Astrocyte (in vitro differentiated cells and primary cell): Measurements from ENCODE around the gene VPREB3. TPM values are rescaled to one million over a fixed set of nuclear protein-coding genes. Genes with fewer than 3 reads are reported as not detected.

Experiments
- DNase-seq: peaks from one replicate; pipeline ENCODE4 v3.0.0-alpha.2; 2010; ENCODE audit warnings: low read depth
- FAIRE-seq: peaks from 2 replicates; lab custom pipeline; 2011; peaks lifted over from hg19 to GRCh38; lab: Jason Lieb, UNC
- H2AFZ ChIP-seq: 2 replicates; pipeline ENCODE4 v1.6.0; 2012; ENCODE audit warnings: low read depth, low read length, inconsistent platforms
- H3K27ac ChIP-seq: 2 replicates; pipeline ENCODE4 v1.5.1; 2011; ENCODE audit warnings: low read depth, low read length, inconsistent platforms
- H3K27me3 ChIP-seq: 2 replicates; pipeline ENCODE4 v1.6.0; 2011; ENCODE audit warnings: low read length, inconsistent platforms; ENCODE audit not compliant: insufficient read depth
- H3K36me3 ChIP-seq: 2 replicates; pipeline ENCODE4 v1.5.1; 2011; ENCODE audit warnings: low read length, inconsistent platforms; ENCODE audit not compliant: insufficient read depth
- H3K4me1 ChIP-seq: 2 replicates; pipeline ENCODE4 v1.5.1; 2011; ENCODE audit warnings: low read length, inconsistent platforms; ENCODE audit not compliant: insufficient read depth
- H3K4me2 ChIP-seq: 2 replicates; pipeline ENCODE4 v1.6.0; 2012; ENCODE audit warnings: low read length, inconsistent platforms
- H3K4me3 ChIP-seq: 2 replicates; pipeline ENCODE4 v1.5.1; 2011; ENCODE audit warnings: low read depth, mild to moderate bottlenecking, low read length, inconsistent platforms; ENCODE audit not compliant: insufficient read depth
- H3K79me2 ChIP-seq: 2 replicates; pipeline ENCODE4 v1.6.0; 2012; ENCODE audit warnings: mild to moderate bottlenecking, low read length, inconsistent platforms; ENCODE audit not compliant: insufficient read depth
- H3K9ac ChIP-seq: 2 replicates; pipeline ENCODE4 v1.6.0; 2012; ENCODE audit warnings: mild to moderate bottlenecking, low read length, inconsistent platforms
- H3K9me3 ChIP-seq: 2 replicates; pipeline ENCODE4 v1.5.1; 2012; ENCODE audit warnings: low read depth, mild to moderate bottlenecking, low read length, inconsistent platforms; ENCODE audit not compliant: insufficient read depth
- H4K20me1 ChIP-seq: 2 replicates; pipeline ENCODE4 v1.6.0; 2012; ENCODE audit warnings: low read length, inconsistent platforms; ENCODE audit not compliant: insufficient read depth
- H3K27ac Mint-ChIP-seq: one replicate; pipeline ENCODE4 v1.8.0; 2021; ENCODE audit warnings: mild to moderate bottlenecking, mixed read lengths; ENCODE audit not compliant: unreplicated experiment
- H3K27me3 Mint-ChIP-seq: one replicate; pipeline ENCODE4 v1.8.0; 2021; ENCODE audit warnings: low read depth, mixed read lengths; ENCODE audit not compliant: unreplicated experiment
- H3K36me3 Mint-ChIP-seq: one replicate; pipeline ENCODE4 v1.8.0; 2021; ENCODE audit warnings: low read depth, mixed read lengths; ENCODE audit not compliant: unreplicated experiment
- H3K4me1 Mint-ChIP-seq: one replicate; pipeline ENCODE4 v1.8.0; 2021; ENCODE audit warnings: low read depth, mixed read lengths; ENCODE audit not compliant: unreplicated experiment
- H3K4me3 Mint-ChIP-seq: one replicate; pipeline ENCODE4 v1.8.0; 2021; ENCODE audit warnings: mild to moderate bottlenecking, moderate library complexity, mixed read lengths; ENCODE audit not compliant: unreplicated experiment
- H3K9me3 Mint-ChIP-seq: one replicate; pipeline ENCODE4 v1.8.0; 2021; ENCODE audit warnings: mild to moderate bottlenecking, mixed read lengths; ENCODE audit not compliant: unreplicated experiment
- EZH2 ChIP-seq: IDR thresholded peaks from 2 replicates; pipeline ENCODE4 v1.6.1; 2012; ENCODE audit warnings: mild to moderate bottlenecking, low read length, inconsistent platforms; ENCODE audit not compliant: insufficient read depth
- total RNA-seq: library from RNA; stranded (reverse); gene quantifications from 2 replicates; pipeline ENCODE4 v1.2.1, GENCODE V29; 2021
- TF ChIP-seq, protein P1 (sequence below): IDR thresholded peaks from 2 replicates; pipeline ENCODE4 v1.5.1; 2011; ENCODE audit warnings: low read depth, mild to moderate bottlenecking, inconsistent platforms, low read length, moderate library complexity; ENCODE audit not compliant: insufficient read depth

VPREB3 gene
- total RNA-seq, 1 donor from 2014 or later, result 0.50 TPM

GRCh38 chr22:23751441-23751996 is 2.7 kb downstream of the VPREB3 start:
- no peak for FAIRE-seq
- Mint-ChIP-seq H3K9me3 (no peaks in the 10 kb centered on the region), H3K27ac (peak overlapping the region; percentile 18)

GRCh38 chr22:23750714-23751440 is 3.3 kb downstream of the VPREB3 start, which contains the start of gene ZNF70:
Gene ZNF70, minus strand, starts transcription at chr22:23751112. Its CDS starts 5,972 bp downstream, at chr22:23745140.
- peaks cover 3% of the 10 kb centered on the region for H3K4me1 ChIP-seq
- Mint-ChIP-seq H3K9me3 (no peaks in the 10 kb centered on the region), H3K36me3 (peaks cover 3% of the 10 kb centered on the region), H3K27ac (peak within 1 kb of the TSS; percentile 81), H3K4me1 (peaks cover 4% of the 10 kb centered on the region), H3K27me3 (no peaks in the 10 kb centered on the region), H3K4me3 (peak within 1 kb of the TSS; percentile 91)
- H3K9ac ChIP-seq, result peak within 1 kb of the TSS; percentile 92
- peak within 1 kb of the TSS; percentile 80 for H3K27ac ChIP-seq
- no peak for FAIRE-seq
- peak; percentile 57 for DNase-seq
- H3K79me2 ChIP-seq, result peaks cover 15% of the 10 kb centered on the region
- H3K9me3 ChIP-seq, result no peaks in the 10 kb centered on the region
- H3K27me3 ChIP-seq, result no peaks in the 10 kb centered on the region
- H3K4me2 ChIP-seq, result peak within 1 kb of the TSS; percentile 99
- H4K20me1 ChIP-seq, result peaks cover 14% of the 10 kb centered on the region
- H2AFZ ChIP-seq, result peak within 1 kb of the TSS; percentile 98
- no peaks in the 10 kb centered on the region for H3K36me3 ChIP-seq
- TF ChIP-seq EZH2, result no peak
- TF ChIP-seq, protein P1, sequence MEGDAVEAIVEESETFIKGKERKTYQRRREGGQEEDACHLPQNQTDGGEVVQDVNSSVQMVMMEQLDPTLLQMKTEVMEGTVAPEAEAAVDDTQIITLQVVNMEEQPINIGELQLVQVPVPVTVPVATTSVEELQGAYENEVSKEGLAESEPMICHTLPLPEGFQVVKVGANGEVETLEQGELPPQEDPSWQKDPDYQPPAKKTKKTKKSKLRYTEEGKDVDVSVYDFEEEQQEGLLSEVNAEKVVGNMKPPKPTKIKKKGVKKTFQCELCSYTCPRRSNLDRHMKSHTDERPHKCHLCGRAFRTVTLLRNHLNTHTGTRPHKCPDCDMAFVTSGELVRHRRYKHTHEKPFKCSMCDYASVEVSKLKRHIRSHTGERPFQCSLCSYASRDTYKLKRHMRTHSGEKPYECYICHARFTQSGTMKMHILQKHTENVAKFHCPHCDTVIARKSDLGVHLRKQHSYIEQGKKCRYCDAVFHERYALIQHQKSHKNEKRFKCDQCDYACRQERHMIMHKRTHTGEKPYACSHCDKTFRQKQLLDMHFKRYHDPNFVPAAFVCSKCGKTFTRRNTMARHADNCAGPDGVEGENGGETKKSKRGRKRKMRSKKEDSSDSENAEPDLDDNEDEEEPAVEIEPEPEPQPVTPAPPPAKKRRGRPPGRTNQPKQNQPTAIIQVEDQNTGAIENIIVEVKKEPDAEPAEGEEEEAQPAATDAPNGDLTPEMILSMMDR, result no peak
- H3K4me3 ChIP-seq, result peak within 1 kb of the TSS; percentile 78

More at GRCh38 chr22:23751441-23751996, 2.7 kb downstream of the VPREB3 start:
- no peak for DNase-seq
- peaks cover 4% of the 10 kb centered on the region for H3K4me1 Mint-ChIP-seq
- Histone ChIP-seq H3K9me3 (no peaks in the 10 kb centered on the region), H2AFZ (peak overlapping the region; percentile 98), H3K79me2 (peaks cover 15% of the 10 kb centered on the region), H4K20me1 (peaks cover 10% of the 10 kb centered on the region), H3K4me1 (peaks cover 3% of the 10 kb centered on the region), H3K4me3 (peak overlapping the region; percentile 78), H3K36me3 (no peaks in the 10 kb centered on the region), H3K4me2 (peak overlapping the region; percentile 99), H3K27me3 (no peaks in the 10 kb centered on the region), H3K9ac (peak overlapping the region; percentile 92), H3K27ac (peak overlapping the region; percentile 80)
- peak overlapping the region; percentile 84 for H3K4me3 Mint-ChIP-seq
- TF ChIP-seq, protein P1, result no peak
- TF ChIP-seq EZH2, result no peak
- peaks cover 3% of the 10 kb centered on the region for H3K36me3 Mint-ChIP-seq
- no peaks in the 10 kb centered on the region for H3K27me3 Mint-ChIP-seq

GRCh38 chr22:23750367-23750713 is 3.9 kb downstream of the VPREB3 start:
- no peak for TF ChIP-seq EZH2
- TF ChIP-seq, protein P1, result no peak
- H3K9me3 ChIP-seq, result no peaks in the 10 kb centered on the region
- H3K4me3 ChIP-seq, result peak overlapping the region; percentile 78
- H3K9ac ChIP-seq, result peak overlapping the region; percentile 92
- H3K4me2 ChIP-seq, result peak overlapping the region; percentile 99
- no peak for FAIRE-seq
- Mint-ChIP-seq H3K4me3 (peak overlapping the region; percentile 91), H3K27ac (peak overlapping the region; percentile 81), H3K27me3 (no peaks in the 10 kb centered on the region), H3K9me3 (no peaks in the 10 kb centered on the region), H3K36me3 (peaks cover 3% of the 10 kb centered on the region), H3K4me1 (peaks cover 4% of the 10 kb centered on the region)
- peaks cover 18% of the 10 kb centered on the region for H4K20me1 ChIP-seq
- H3K36me3 ChIP-seq, result no peaks in the 10 kb centered on the region
- peak overlapping the region; percentile 91 for H2AFZ ChIP-seq
- DNase-seq, result no peak
- peak overlapping the region; percentile 18 for H3K27ac ChIP-seq
- H3K27me3 ChIP-seq, result no peaks in the 10 kb centered on the region
- peaks cover 15% of the 10 kb centered on the region for H3K79me2 ChIP-seq
- peaks cover 3% of the 10 kb centered on the region for H3K4me1 ChIP-seq
